ENCODE measurements around the gene OLFML2A. TPM values are rescaled to one million over a fixed set of nuclear protein-coding genes. Genes with fewer than 3 reads are reported as not detected.
"Not testable (repeated sequence)": the region's sequence is repeated elsewhere in the genome, so short reads cannot be mapped to it uniquely, and the experiment has no call there.

OLFML2A gene
- total and polyA plus RNA-seq, 8 donors: 0.95 to 8.6 (median 6.1) TPM

DNA sequence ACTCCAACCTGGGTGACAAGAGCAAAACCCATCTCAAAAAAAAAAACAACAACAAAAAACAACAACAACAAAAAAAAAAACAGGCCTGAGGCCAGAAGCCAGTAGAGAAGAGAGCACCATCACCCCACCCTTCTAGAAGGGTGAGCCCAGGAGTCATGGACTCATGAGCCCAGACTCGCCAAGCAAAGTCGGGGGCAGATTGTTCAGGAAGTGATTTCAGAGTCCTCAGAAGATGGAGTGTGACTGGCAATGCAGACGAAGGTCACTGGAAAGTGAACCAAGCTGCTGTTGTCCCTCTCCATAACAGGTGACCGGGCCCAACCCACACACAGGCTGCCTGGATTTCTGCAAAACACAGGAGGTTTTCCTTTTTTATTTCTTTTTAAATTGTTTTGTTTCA, 67.4 kb downstream of the OLFML2A start:
- H3K36me3 ChIP-seq: no peaks in the 10 kb centered on the region
- intact Hi-C loops (cut with DNase I): no loop called here
- TF ChIP-seq, protein P1, sequence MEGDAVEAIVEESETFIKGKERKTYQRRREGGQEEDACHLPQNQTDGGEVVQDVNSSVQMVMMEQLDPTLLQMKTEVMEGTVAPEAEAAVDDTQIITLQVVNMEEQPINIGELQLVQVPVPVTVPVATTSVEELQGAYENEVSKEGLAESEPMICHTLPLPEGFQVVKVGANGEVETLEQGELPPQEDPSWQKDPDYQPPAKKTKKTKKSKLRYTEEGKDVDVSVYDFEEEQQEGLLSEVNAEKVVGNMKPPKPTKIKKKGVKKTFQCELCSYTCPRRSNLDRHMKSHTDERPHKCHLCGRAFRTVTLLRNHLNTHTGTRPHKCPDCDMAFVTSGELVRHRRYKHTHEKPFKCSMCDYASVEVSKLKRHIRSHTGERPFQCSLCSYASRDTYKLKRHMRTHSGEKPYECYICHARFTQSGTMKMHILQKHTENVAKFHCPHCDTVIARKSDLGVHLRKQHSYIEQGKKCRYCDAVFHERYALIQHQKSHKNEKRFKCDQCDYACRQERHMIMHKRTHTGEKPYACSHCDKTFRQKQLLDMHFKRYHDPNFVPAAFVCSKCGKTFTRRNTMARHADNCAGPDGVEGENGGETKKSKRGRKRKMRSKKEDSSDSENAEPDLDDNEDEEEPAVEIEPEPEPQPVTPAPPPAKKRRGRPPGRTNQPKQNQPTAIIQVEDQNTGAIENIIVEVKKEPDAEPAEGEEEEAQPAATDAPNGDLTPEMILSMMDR (IDR thresholded peaks at IDR 0.05): no peak
- ATAC-seq (no peak), FAIRE-seq (no peak), DNase-seq (no peak)
- H3K27ac ChIP-seq: no peak overlapping the region
- no peaks in the 10 kb centered on the region for H3K27me3 ChIP-seq
- H3K4me3 ChIP-seq: no peak overlapping the region
- peaks cover 0 to 9% (median 2%) of the 10 kb centered on the region in 3 donors for H3K4me1 ChIP-seq
- H3K9me3 ChIP-seq: no peaks in the 10 kb centered on the region
- 73 to 77% methylated on average over 4 of the region's 4 CpGs for WGBS, 2 donors

- H3K4me3 ChIP-seq; intact Hi-C loops (cut with DNase I); ATAC-seq; H3K4me1 ChIP-seq; H3K36me3 ChIP-seq; H3K27me3 ChIP-seq; FAIRE-seq; DNase-seq; H3K9me3 ChIP-seq; H3K27ac ChIP-seq: not testable (repeated sequence)
- WGBS, 2 donors: 91 to 95% methylated on average over 9 of the region's 9 CpGs
These were observed 69.5 kb downstream of the OLFML2A start for GRCh38 chr9:124846467-124846866.

DNA sequence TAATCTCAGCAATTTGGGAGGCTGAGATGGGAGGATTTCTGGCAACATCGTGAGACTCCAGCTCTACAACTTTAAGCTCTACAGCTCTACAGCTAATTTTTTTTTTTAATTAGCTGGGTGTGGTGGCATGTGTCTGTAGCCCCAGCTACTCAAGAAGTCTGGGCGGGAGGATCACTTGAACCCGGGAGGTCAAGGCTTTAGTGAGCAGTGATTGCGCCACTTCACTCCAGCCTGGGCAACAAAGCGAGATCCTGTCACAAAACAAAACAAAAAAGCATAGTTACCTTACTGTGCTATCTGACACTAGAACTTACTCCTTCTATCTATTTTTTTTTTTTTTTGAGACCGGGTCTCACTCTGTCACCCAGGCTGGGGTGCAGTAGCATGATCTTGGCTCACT, 70.0 kb downstream of the OLFML2A start:
- TF ChIP-seq, protein P1 (IDR thresholded peaks at IDR 0.05): no peak
- no peak for FAIRE-seq
- ATAC-seq: no peak
- no peaks in the 10 kb centered on the region for H3K27me3 ChIP-seq
- WGBS, 2 donors: 92 to 93% methylated on average over 6 of the region's 6 CpGs
- H3K27ac ChIP-seq: no peak overlapping the region
- H3K4me3 ChIP-seq: no peak overlapping the region
- no peaks in the 10 kb centered on the region for H3K36me3 ChIP-seq
- DNase-seq: no peak
- H3K4me1 ChIP-seq: no peaks in the 10 kb centered on the region
- intact Hi-C loops (cut with DNase I): no loop called here
- H3K9me3 ChIP-seq: no peaks in the 10 kb centered on the region

GRCh38 chr9:124849801-124850200, 72.9 kb downstream of the OLFML2A start:
- intact Hi-C loops (cut with DNase I): loop anchor here in 2 of 3 donors (5.0 to 10.0 kb wide), 2 partner anchors 58 to 65 kb away; no protein-coding TSS in a partner anchor
- Histone ChIP-seq H3K4me3 (no peak overlapping the region), H3K36me3 (no peaks in the 10 kb centered on the region), H3K9me3 (no peaks in the 10 kb centered on the region), H3K27me3 (no peaks in the 10 kb centered on the region), H3K27ac (no peak overlapping the region), H3K4me1 (peaks cover 0 to 6% (median 0%) of the 10 kb centered on the region in 3 donors)
- FAIRE-seq: no peak
- no peak for ATAC-seq
- WGBS, 2 donors: 44 to 55% methylated on average over 10 of the region's 10 CpGs
- TF ChIP-seq, protein P1 (IDR thresholded peaks at IDR 0.05): no peak
- DNase-seq: no peak

- DNase-seq (peak in 1 of 6 donors; percentile 53), ATAC-seq (no peak), FAIRE-seq (no peak)
- Histone ChIP-seq H3K4me3 (peak overlapping the region in 1 of 4 donors; percentile 47), H3K9me3 (no peaks in the 10 kb centered on the region), H3K36me3 (peaks cover 0 to 5% (median 0%) of the 10 kb centered on the region in 3 donors), H3K27ac (no peak overlapping the region), H3K27me3 (no peaks in the 10 kb centered on the region), H3K4me1 (peaks cover 0 to 6% (median 0%) of the 10 kb centered on the region in 3 donors)
- 65 to 66% methylated on average over 13 of the region's 13 CpGs for WGBS, 2 donors
- TF ChIP-seq, protein P1 (IDR thresholded peaks at IDR 0.05): no peak
- intact Hi-C loops (cut with DNase I): loop anchor here (2.0 to 10.0 kb wide), 4 partner anchors 60 to 79 kb away; no protein-coding TSS in a partner anchor
These were observed 75.3 kb downstream of the OLFML2A start for GRCh38 chr9:124852121-124852828.

All from pancreas (tissue), 10 donors.